Stimulated activated CD8-positive, alpha-beta memory T cell treated with anti-CD3 and anti-CD28 coated beads, Interleukin-15, amount 100 ng/mL, for 48 hours (primary cell): Measurements from ENCODE around the gene TOMM7.
"Not testable (repeated sequence)": the region's sequence is repeated elsewhere in the genome, so short reads cannot be mapped to it uniquely, and the experiment has no call there.

Source experiments
- DNase-seq, 2 donors: peaks; one replicate each; pipeline ENCODE4 v3.0.0-alpha.2; 2020; ENCODE audit warnings: low read depth in 2 of 2

TOMM7 gene

GRCh38 chr7:22853674-22854157, 31.1 kb upstream of the TOMM7 start:
- DNase-seq, result peak in 1 of 2 donors; percentile 9

GRCh38 chr7:22853138-22853537, 30.5 kb upstream of the TOMM7 start:
- DNase-seq, result no peak

GRCh38 chr7:22851145-22851544, 28.5 kb upstream of the TOMM7 start:
- no peak for DNase-seq

- not testable (repeated sequence) for DNase-seq
Measured at GRCh38 chr7:22850394-22850793, 27.7 kb upstream of the TOMM7 start.

- no peak for DNase-seq
Measured at GRCh38 chr7:22849662-22850061, 27.0 kb upstream of the TOMM7 start.

GRCh38 chr7:22849172-22849571, 26.5 kb upstream of the TOMM7 start:
- no peak for DNase-seq

- DNase-seq, result no peak
Measured at GRCh38 chr7:22846961-22847360, 24.3 kb upstream of the TOMM7 start.

GRCh38 chr7:22845221-22845834, 22.7 kb upstream of the TOMM7 start:
- no peak for DNase-seq

GRCh38 chr7:22843681-22844309, 21.1 kb upstream of the TOMM7 start:
- no peak for DNase-seq

- DNase-seq, result no peak
Measured at GRCh38 chr7:22842973-22843372, 20.3 kb upstream of the TOMM7 start.

- DNase-seq, result no peak
Measured at GRCh38 chr7:22842383-22842941, 19.8 kb upstream of the TOMM7 start.

- no peak for DNase-seq
Measured at GRCh38 chr7:22841954-22842353, 19.3 kb upstream of the TOMM7 start.

GRCh38 chr7:22837308-22837707, 14.7 kb upstream of the TOMM7 start:
- DNase-seq, result no peak

GRCh38 chr7:22836506-22836905, 13.9 kb upstream of the TOMM7 start:
- DNase-seq, result not testable (repeated sequence)

- no peak for DNase-seq
Measured at GRCh38 chr7:22833957-22834356, 11.3 kb upstream of the TOMM7 start.

- DNase-seq, result no peak
Measured at GRCh38 chr7:22833113-22833855, 10.6 kb upstream of the TOMM7 start.

- no peak for DNase-seq
Measured at GRCh38 chr7:22832401-22832800, 9.8 kb upstream of the TOMM7 start.

- DNase-seq, result no peak
Measured at GRCh38 chr7:22831602-22832305, 9.1 kb upstream of the TOMM7 start.

GRCh38 chr7:22827563-22827962, 4.9 kb upstream of the TOMM7 start:
- no peak for DNase-seq

GRCh38 chr7:22826593-22826992, 3.9 kb upstream of the TOMM7 start:
- DNase-seq, result no peak

- no peak for DNase-seq
Measured at GRCh38 chr7:22824760-22825159, 2.1 kb upstream of the TOMM7 start.

- DNase-seq, result no peak
Measured at GRCh38 chr7:22823142-22823497, 471 bp upstream of the TOMM7 start.
